ENCODE measurements around the gene TREML1. TPM values are rescaled to one million over a fixed set of nuclear protein-coding genes. Genes with fewer than 3 reads are reported as not detected.

Gene TREML1
- total RNA-seq, 1 experiment from 2014 or later, result not detected

- peak; percentile 12 for DNase-seq (ENCODE audit: low spot score)
- in situ Hi-C loops (cut with HindIII; ENCODE audit: low sequenced_read_pairs), result no loop called here
Measured at GRCh38 chr6:41182069-41183034, 28.2 kb upstream of the TREML1 start.

GRCh38 chr6:41181566-41181965 lies 27.4 kb upstream of the TREML1 start:
- in situ Hi-C loops (cut with HindIII; ENCODE audit: low sequenced_read_pairs), result no loop called here
- no peak for DNase-seq (ENCODE audit: low spot score)

GRCh38 chr6:41179163-41179562 lies 25.0 kb upstream of the TREML1 start:
- no peak for DNase-seq (ENCODE audit: low spot score)
- in situ Hi-C loops (cut with HindIII; ENCODE audit: low sequenced_read_pairs), result no loop called here

GRCh38 chr6:41177695-41178094 lies 23.5 kb upstream of the TREML1 start:
- in situ Hi-C loops (cut with HindIII; ENCODE audit: low sequenced_read_pairs), result no loop called here
- no peak for DNase-seq (ENCODE audit: low spot score)

GRCh38 chr6:41177287-41177686 lies 23.1 kb upstream of the TREML1 start:
- DNase-seq (ENCODE audit: low spot score), result no peak
- in situ Hi-C loops (cut with HindIII; ENCODE audit: low sequenced_read_pairs), result no loop called here

GRCh38 chr6:41176189-41176588 lies 22.0 kb upstream of the TREML1 start:
- in situ Hi-C loops (cut with HindIII; ENCODE audit: low sequenced_read_pairs), result no loop called here
- no peak for DNase-seq (ENCODE audit: low spot score)

- DNase-seq (ENCODE audit: low spot score), result no peak
- in situ Hi-C loops (cut with HindIII; ENCODE audit: low sequenced_read_pairs), result no loop called here
Measured at GRCh38 chr6:41175084-41175483, 20.9 kb upstream of the TREML1 start.

- in situ Hi-C loops (cut with HindIII; ENCODE audit: low sequenced_read_pairs), result no loop called here
- no peak for DNase-seq (ENCODE audit: low spot score)
Measured at GRCh38 chr6:41174610-41175009, 20.5 kb upstream of the TREML1 start.

- in situ Hi-C loops (cut with HindIII; ENCODE audit: low sequenced_read_pairs), result no loop called here
- no peak for DNase-seq (ENCODE audit: low spot score)
Measured at GRCh38 chr6:41171908-41172307, 17.8 kb upstream of the TREML1 start.

- DNase-seq (ENCODE audit: low spot score), result no peak
- in situ Hi-C loops (cut with HindIII; ENCODE audit: low sequenced_read_pairs), result no loop called here
Measured at GRCh38 chr6:41170547-41171160, 16.5 kb upstream of the TREML1 start.

GRCh38 chr6:41167173-41167963 lies 13.2 kb upstream of the TREML1 start:
- in situ Hi-C loops (cut with HindIII; ENCODE audit: low sequenced_read_pairs), result no loop called here
- no peak for DNase-seq (ENCODE audit: low spot score)

GRCh38 chr6:41164551-41165120 lies 10.5 kb upstream of the TREML1 start:
- no peak for DNase-seq (ENCODE audit: low spot score)
- in situ Hi-C loops (cut with HindIII; ENCODE audit: low sequenced_read_pairs), result no loop called here

- in situ Hi-C loops (cut with HindIII; ENCODE audit: low sequenced_read_pairs), result no loop called here
Measured at GRCh38 chr6:41163419-41163717, 9.2 kb upstream of the TREML1 start.

GRCh38 chr6:41162687-41163418 lies 8.7 kb upstream of the TREML1 start, which contains the start of gene TREM2:
Gene TREM2, minus strand, starts transcription at chr6:41163116. Its CDS starts 34 bp downstream, at chr6:41163082.
- DNase-seq (ENCODE audit: low spot score), result no peak
- in situ Hi-C loops (cut with HindIII; ENCODE audit: low sequenced_read_pairs), result no loop called here

More at GRCh38 chr6:41163419-41163717, 9.2 kb upstream of the TREML1 start:
- no peak for DNase-seq (ENCODE audit: low spot score)

- DNase-seq (ENCODE audit: low spot score), result no peak
- in situ Hi-C loops (cut with HindIII; ENCODE audit: low sequenced_read_pairs), result no loop called here
Measured at GRCh38 chr6:41161851-41162552, 7.9 kb upstream of the TREML1 start.

- in situ Hi-C loops (cut with HindIII; ENCODE audit: low sequenced_read_pairs), result no loop called here
- no peak for DNase-seq (ENCODE audit: low spot score)
Measured at GRCh38 chr6:41161380-41161779, 7.2 kb upstream of the TREML1 start.

GRCh38 chr6:41160933-41161332 lies 6.8 kb upstream of the TREML1 start:
- no peak for DNase-seq (ENCODE audit: low spot score)
- in situ Hi-C loops (cut with HindIII; ENCODE audit: low sequenced_read_pairs), result no loop called here

GRCh38 chr6:41159415-41160082 lies 5.4 kb upstream of the TREML1 start:
- in situ Hi-C loops (cut with HindIII; ENCODE audit: low sequenced_read_pairs), result no loop called here
- DNase-seq (ENCODE audit: low spot score), result no peak
